GM13976 (cell line): ENCODE data around the gene G6PC3.

Experiments used
- DNase-seq: peaks from one replicate; pipeline ENCODE4 v3.0.0; 2012; ENCODE audit warnings: low spot score
- CTCF ChIP-seq: IDR thresholded peaks from 2 replicates; pipeline ENCODE4 v1.5.1; 2012; ENCODE audit warnings: borderline replicate concordance, mild to moderate bottlenecking; ENCODE audit not compliant: insufficient read depth; ENCODE audit errors: extremely low read depth, missing control alignments, control extremely low read depth
- in situ Hi-C: fragments of 300-500 bp; cut with MboI; formaldehyde crosslinking; loops from one replicate; pipeline ENCODE4 v1.12.0; 2022; ENCODE audit warnings: low sequenced_read_pairs, mixed read lengths, inconsistent platforms; ENCODE audit not compliant: unreplicated experiment

The G6PC3 gene

GRCh38 chr17:44121997-44122815, 51.7 kb downstream of the G6PC3 start:
- DNase-seq, result no peak
- in situ Hi-C loops, result no loop called here
- no peak for TF ChIP-seq CTCF

GRCh38 chr17:44122816-44123355, 52.4 kb downstream of the G6PC3 start:
- in situ Hi-C loops, result no loop called here
- TF ChIP-seq CTCF, result no peak
- DNase-seq, result no peak

- peak; percentile 98 for DNase-seq
- peak; percentile 47 for TF ChIP-seq CTCF
- in situ Hi-C loops, result no loop called here
Observed at GRCh38 chr17:44123356-44124117, 53.0 kb downstream of the G6PC3 start, which contains the start of gene HDAC5. Gene HDAC5, minus strand, starts transcription at chr17:44123641. Its CDS starts 6,126 bp downstream, at chr17:44117515.

GRCh38 chr17:44124118-44124438, 53.5 kb downstream of the G6PC3 start:
- no peak for TF ChIP-seq CTCF
- DNase-seq, result no peak
- in situ Hi-C loops, result no loop called here
